ENCODE measurements around the gene FAF2. TPM values are rescaled to one million over a fixed set of nuclear protein-coding genes. Genes with fewer than 3 reads are reported as not detected.

FAF2 gene
- total RNA-seq, 1 experiment from 2014 or later = 32.9 TPM

- no peak for TF ChIP-seq TEAD1 (CRISPR knock-in tag; IDR thresholded peaks at IDR 0.05)
- no peak for TF ChIP-seq CBFB (CRISPR knock-in tag; IDR thresholded peaks at IDR 0.05; ENCODE audit: low read depth)
- no peak for TF ChIP-seq ZNF512 (CRISPR knock-in tag; IDR thresholded peaks at IDR 0.05; ENCODE audit: borderline replicate concordance)
- TF ChIP-seq AFF4 (CRISPR knock-in tag; IDR thresholded peaks at IDR 0.05; ENCODE audit: borderline replicate concordance) = no peak
- TF ChIP-seq ZMAT4 (CRISPR knock-in tag; IDR thresholded peaks at IDR 0.05) = no peak
- no peak for TF ChIP-seq GABPB1 (CRISPR knock-in tag; IDR thresholded peaks at IDR 0.05)
- TF ChIP-seq ZNF532 (CRISPR knock-in tag; IDR thresholded peaks at IDR 0.05; ENCODE audit: borderline replicate concordance) = no peak
- TF ChIP-seq ARID4B (CRISPR knock-in tag; IDR thresholded peaks at IDR 0.05; ENCODE audit: borderline replicate concordance) = peak; percentile 67; the same call in 1 of the 2 replicates
- TF ChIP-seq OVOL2 (CRISPR knock-in tag; IDR thresholded peaks at IDR 0.05; ENCODE audit: borderline replicate concordance) = no peak; the same call in 1 of the 2 replicates
- no peak for TF ChIP-seq GRHL2 (CRISPR knock-in tag; IDR thresholded peaks at IDR 0.05; ENCODE audit: insufficient replicate concordance, severe bottlenecking)
- no peak for TF ChIP-seq ATF1 (CRISPR knock-in tag; IDR thresholded peaks at IDR 0.05)
- TF ChIP-seq ELF4 (CRISPR knock-in tag; IDR thresholded peaks at IDR 0.05; ENCODE audit: low read depth) = no peak
- no peak for TF ChIP-seq CREB1 (CRISPR knock-in tag; IDR thresholded peaks at IDR 0.05)
- no peak for TF ChIP-seq PRDM15 (CRISPR knock-in tag; IDR thresholded peaks at IDR 0.05)
- TF ChIP-seq USF1 (CRISPR knock-in tag; IDR thresholded peaks at IDR 0.05) = peak; percentile 90
- peak; percentile 44; the same call in 1 of the 2 replicates for TF ChIP-seq ZNF317 (CRISPR knock-in tag; IDR thresholded peaks at IDR 0.05; ENCODE audit: borderline replicate concordance, low read depth)
- TF ChIP-seq PRRX2 (CRISPR knock-in tag; IDR thresholded peaks at IDR 0.05) = peak; percentile 56; the same call in 1 of the 2 replicates
- TF ChIP-seq RORB (CRISPR knock-in tag; IDR thresholded peaks at IDR 0.05) = no peak
- TF ChIP-seq GTF2I (CRISPR knock-in tag; conservative IDR thresholded peaks at IDR 0.05) = no peak
These were observed 88.8 kb downstream of the FAF2 start, which contains the start of gene RNF44 (continued) for GRCh38 chr5:176536902-176537553.
